ENCODE data around the gene RAG2. TPM values are rescaled to one million over a fixed set of nuclear protein-coding genes. Genes with fewer than 3 reads are reported as not detected.

Gene RAG2
- total RNA-seq, 2 experiments from 2014 or later: not detected

DNA sequence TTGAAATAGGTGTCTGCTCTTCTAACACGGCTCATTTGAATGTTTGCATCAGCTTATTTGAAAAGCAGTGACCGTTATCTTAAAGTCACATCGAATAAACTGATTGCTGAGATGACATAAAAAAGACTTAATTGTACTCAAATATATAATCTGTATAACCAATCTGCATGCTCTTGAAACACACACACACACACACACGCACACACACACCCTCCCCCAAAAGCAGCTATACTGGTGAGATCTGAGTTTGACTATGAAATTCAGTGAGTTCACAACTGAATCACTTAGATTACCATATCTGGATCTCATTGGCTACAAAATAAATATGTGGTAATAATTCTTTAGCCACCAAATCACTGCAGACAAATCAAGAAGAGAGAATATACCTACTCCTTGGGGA, 7.5 kb downstream of the RAG2 start:
- TF ChIP-seq, protein P1, sequence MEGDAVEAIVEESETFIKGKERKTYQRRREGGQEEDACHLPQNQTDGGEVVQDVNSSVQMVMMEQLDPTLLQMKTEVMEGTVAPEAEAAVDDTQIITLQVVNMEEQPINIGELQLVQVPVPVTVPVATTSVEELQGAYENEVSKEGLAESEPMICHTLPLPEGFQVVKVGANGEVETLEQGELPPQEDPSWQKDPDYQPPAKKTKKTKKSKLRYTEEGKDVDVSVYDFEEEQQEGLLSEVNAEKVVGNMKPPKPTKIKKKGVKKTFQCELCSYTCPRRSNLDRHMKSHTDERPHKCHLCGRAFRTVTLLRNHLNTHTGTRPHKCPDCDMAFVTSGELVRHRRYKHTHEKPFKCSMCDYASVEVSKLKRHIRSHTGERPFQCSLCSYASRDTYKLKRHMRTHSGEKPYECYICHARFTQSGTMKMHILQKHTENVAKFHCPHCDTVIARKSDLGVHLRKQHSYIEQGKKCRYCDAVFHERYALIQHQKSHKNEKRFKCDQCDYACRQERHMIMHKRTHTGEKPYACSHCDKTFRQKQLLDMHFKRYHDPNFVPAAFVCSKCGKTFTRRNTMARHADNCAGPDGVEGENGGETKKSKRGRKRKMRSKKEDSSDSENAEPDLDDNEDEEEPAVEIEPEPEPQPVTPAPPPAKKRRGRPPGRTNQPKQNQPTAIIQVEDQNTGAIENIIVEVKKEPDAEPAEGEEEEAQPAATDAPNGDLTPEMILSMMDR (IDR thresholded peaks at IDR 0.05): no peak
- Histone ChIP-seq H3K27me3 (ENCODE audit: control insufficient read depth in 1 of 2, insufficient read depth in 2 of 2, low read length in 2 of 2) (peaks cover 4 to 23% of the 10 kb centered on the region in 2 experiments), H3K4me1 (ENCODE audit: insufficient read depth, low read length) (peaks cover 7% of the 10 kb centered on the region), H3K27ac (ENCODE audit: low read depth in 1 of 2, low read length in 2 of 2) (no peak overlapping the region), H3K9me3 (ENCODE audit: control insufficient read depth in 1 of 2, insufficient read depth in 1 of 2, low read length in 2 of 2) (no peaks in the 10 kb centered on the region), H3K4me3 (ENCODE audit: low read length) (no peak overlapping the region), H3K36me3 (ENCODE audit: insufficient read depth, low read length) (no peaks in the 10 kb centered on the region)
- Mint-ChIP-seq H3K36me3 (ENCODE audit: low read depth) (no peaks in the 10 kb centered on the region), H3K27me3 (peaks cover 36% of the 10 kb centered on the region), H3K27ac (no peak overlapping the region), H3K4me3 (no peak overlapping the region), H3K4me1 (ENCODE audit: low read depth) (peaks cover 16% of the 10 kb centered on the region), H3K9me3 (no peaks in the 10 kb centered on the region)
- CTCF ChIA-PET: no interaction called here
- intact Hi-C loops (cut with DNase I, micrococcal nuclease): no loop called here
- no peak for ATAC-seq (ENCODE audit: poor library complexity)
- no peak for DNase-seq
- POLR2A ChIA-PET: no interaction called here

DNA sequence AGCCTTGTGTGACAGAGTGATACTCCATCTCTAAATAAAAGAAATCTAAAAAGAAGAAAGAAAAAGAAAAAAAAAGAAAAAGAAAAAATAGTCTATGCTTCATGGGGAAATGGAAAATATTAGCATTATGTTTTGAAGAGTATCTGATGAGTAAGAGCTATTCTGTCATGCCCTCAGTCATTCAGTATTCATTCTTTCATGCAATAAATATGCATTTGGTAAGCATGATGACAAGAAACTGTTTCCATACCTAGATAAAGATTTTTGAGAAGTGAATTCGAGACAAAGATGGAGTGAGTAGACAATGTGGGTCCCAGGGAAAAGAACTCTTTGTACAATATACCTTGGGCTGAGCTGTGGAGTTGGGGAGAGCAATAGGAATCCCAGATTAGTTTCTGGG, 9.9 kb downstream of the RAG2 start:
- H3K27me3 Mint-ChIP-seq: peaks cover 12% of the 10 kb centered on the region
- H3K4me3 ChIP-seq (ENCODE audit: low read length): no peak overlapping the region
- TF ChIP-seq, protein P1 (IDR thresholded peaks at IDR 0.05): no peak
- ChIA-PET CTCF (no interaction called here), POLR2A (no interaction called here)
- ATAC-seq (ENCODE audit: poor library complexity): no peak
- no peaks in the 10 kb centered on the region for H3K36me3 ChIP-seq (ENCODE audit: insufficient read depth, low read length)
- no peak overlapping the region for H3K27ac ChIP-seq (ENCODE audit: low read depth in 1 of 2, low read length in 2 of 2)
- H3K9me3 Mint-ChIP-seq: no peaks in the 10 kb centered on the region
- no peaks in the 10 kb centered on the region for H3K4me1 ChIP-seq (ENCODE audit: insufficient read depth, low read length)
- peaks cover under 1 to 5% of the 10 kb centered on the region in 2 experiments for H3K27me3 ChIP-seq (ENCODE audit: control insufficient read depth in 1 of 2, insufficient read depth in 2 of 2, low read length in 2 of 2)
- DNase-seq: no peak
- intact Hi-C loops (cut with DNase I, micrococcal nuclease): no loop called here
- no peaks in the 10 kb centered on the region for H3K4me1 Mint-ChIP-seq (ENCODE audit: low read depth)
- no peak overlapping the region for H3K4me3 Mint-ChIP-seq
- no peaks in the 10 kb centered on the region for H3K9me3 ChIP-seq (ENCODE audit: control insufficient read depth in 1 of 2, insufficient read depth in 1 of 2, low read length in 2 of 2)
- no peak overlapping the region for H3K27ac Mint-ChIP-seq
- H3K36me3 Mint-ChIP-seq (ENCODE audit: low read depth): no peaks in the 10 kb centered on the region

DNA sequence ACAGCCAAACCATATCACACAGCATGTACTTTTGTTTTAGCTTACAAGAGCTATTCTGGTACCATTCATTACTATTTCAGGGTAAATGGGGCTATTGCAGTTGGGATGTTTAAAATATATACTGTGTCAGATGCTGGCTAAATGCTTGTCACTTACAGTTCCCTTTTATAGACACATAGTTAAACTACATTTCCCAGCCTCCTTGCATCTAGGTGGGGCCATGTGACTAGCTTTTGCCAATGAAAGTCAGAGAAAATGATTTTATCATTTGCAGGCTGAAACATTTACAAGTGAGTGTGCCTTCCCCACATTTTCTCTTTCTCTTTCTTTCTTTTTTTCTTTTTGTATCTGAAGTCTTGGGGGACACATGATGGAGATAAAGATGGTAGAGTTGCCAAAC, 11.5 kb downstream of the RAG2 start:
- no peaks in the 10 kb centered on the region for H3K4me1 ChIP-seq (ENCODE audit: insufficient read depth, low read length)
- H3K4me3 ChIP-seq (ENCODE audit: low read length): no peak overlapping the region
- no peaks in the 10 kb centered on the region for H3K36me3 ChIP-seq (ENCODE audit: insufficient read depth, low read length)
- Mint-ChIP-seq H3K9me3 (peaks cover 7% of the 10 kb centered on the region), H3K4me3 (no peak overlapping the region), H3K4me1 (ENCODE audit: low read depth) (no peaks in the 10 kb centered on the region), H3K36me3 (ENCODE audit: low read depth) (no peaks in the 10 kb centered on the region), H3K27me3 (peaks cover 6% of the 10 kb centered on the region), H3K27ac (no peak overlapping the region)
- ATAC-seq (ENCODE audit: poor library complexity) (peak; percentile 44), DNase-seq (peak in 2 of 14 experiments; percentile 3 to 7)
- ChIA-PET POLR2A (no interaction called here), CTCF (no interaction called here)
- intact Hi-C loops (cut with DNase I, micrococcal nuclease): no loop called here
- TF ChIP-seq, protein P1 (IDR thresholded peaks at IDR 0.05): no peak
- peaks cover 2 to 6% of the 10 kb centered on the region in 2 experiments for H3K9me3 ChIP-seq (ENCODE audit: control insufficient read depth in 1 of 2, insufficient read depth in 1 of 2, low read length in 2 of 2)
- no peaks in the 10 kb centered on the region for H3K27me3 ChIP-seq (ENCODE audit: control insufficient read depth in 1 of 2, insufficient read depth in 2 of 2, low read length in 2 of 2)
- no peak overlapping the region for H3K27ac ChIP-seq (ENCODE audit: low read depth in 1 of 2, low read length in 2 of 2)

All from CD4-positive, alpha-beta T cell (primary cell).